NT2/D1 (cell line): ENCODE results near the gene MAML2.

Experiments used
- DNase-seq: peaks from one replicate; pipeline ENCODE4 v3.0.0-alpha.2; 2011; ENCODE audit warnings: low read depth, low spot score
- H3K27me3 ChIP-seq: 2 replicates; pipeline ENCODE4 v1.6.0; 2011; ENCODE audit warnings: mild to moderate bottlenecking; ENCODE audit not compliant: insufficient read length, insufficient read depth
- H3K36me3 ChIP-seq: 2 replicates; pipeline ENCODE4 v1.6.1; 2011; ENCODE audit warnings: mild to moderate bottlenecking, low read length, mixed read lengths; ENCODE audit not compliant: insufficient read depth, insufficient read length
- H3K4me1 ChIP-seq: 2 replicates; pipeline ENCODE4 v1.5.1; 2011; ENCODE audit not compliant: insufficient read depth, insufficient read length
- H3K4me3 ChIP-seq: 2 replicates; pipeline ENCODE4 v1.5.1; 2011; ENCODE audit warnings: low read depth; ENCODE audit not compliant: insufficient read length
- H3K9ac ChIP-seq: 2 replicates; pipeline ENCODE4 v1.6.0; 2011; ENCODE audit warnings: low read depth; ENCODE audit not compliant: insufficient read length
- H3K9me3 ChIP-seq: 2 replicates; pipeline ENCODE4 v1.5.1; 2011; ENCODE audit warnings: mild to moderate bottlenecking, low read length; ENCODE audit not compliant: insufficient read depth
- SUZ12 ChIP-seq: IDR thresholded peaks from 2 replicates; pipeline ENCODE4 v1.6.1; 2011; ENCODE audit not compliant: insufficient read length, insufficient read depth; ENCODE audit errors: extremely low read depth
- YY1 ChIP-seq: IDR thresholded peaks from 2 replicates; pipeline ENCODE4 v1.6.1; 2011; ENCODE audit not compliant: insufficient read length, insufficient read depth
- ZNF274 ChIP-seq: IDR thresholded peaks from 2 replicates; pipeline ENCODE4 v1.6.1; 2011; ENCODE audit warnings: mild to moderate bottlenecking, low read depth, low read length

The MAML2 gene

GRCh38 chr11:96105197-96105895, 237.6 kb downstream of the MAML2 start:
- Histone ChIP-seq H3K27me3 (no peaks in the 10 kb centered on the region), H3K36me3 (no peaks in the 10 kb centered on the region), H3K4me3 (no peak overlapping the region), H3K9ac (no peak overlapping the region), H3K4me1 (no peaks in the 10 kb centered on the region), H3K9me3 (no peaks in the 10 kb centered on the region)
- no peak for DNase-seq
- TF ChIP-seq ZNF274 (no peak), YY1 (no peak), SUZ12 (no peak)

- no peak overlapping the region for H3K9ac ChIP-seq
- TF ChIP-seq YY1 (no peak), SUZ12 (no peak), ZNF274 (no peak)
- H3K27me3 ChIP-seq = no peaks in the 10 kb centered on the region
- no peaks in the 10 kb centered on the region for H3K36me3 ChIP-seq
- no peaks in the 10 kb centered on the region for H3K9me3 ChIP-seq
- no peak overlapping the region for H3K4me3 ChIP-seq
- no peaks in the 10 kb centered on the region for H3K4me1 ChIP-seq
- no peak for DNase-seq
Measured at GRCh38 chr11:96104496-96104895, 238.5 kb downstream of the MAML2 start.

- Histone ChIP-seq H3K4me1 (no peaks in the 10 kb centered on the region), H3K36me3 (no peaks in the 10 kb centered on the region), H3K9me3 (no peaks in the 10 kb centered on the region), H3K9ac (no peak overlapping the region), H3K27me3 (no peaks in the 10 kb centered on the region), H3K4me3 (no peak overlapping the region)
- no peak for DNase-seq
- no peak for TF ChIP-seq SUZ12
- TF ChIP-seq YY1 = no peak
- TF ChIP-seq ZNF274 = no peak
Measured at GRCh38 chr11:96103721-96104120, 239.3 kb downstream of the MAML2 start.

- Histone ChIP-seq H3K36me3 (no peaks in the 10 kb centered on the region), H3K9ac (no peak overlapping the region), H3K9me3 (no peaks in the 10 kb centered on the region), H3K4me1 (no peaks in the 10 kb centered on the region), H3K4me3 (no peak overlapping the region), H3K27me3 (no peaks in the 10 kb centered on the region)
- no peak for TF ChIP-seq YY1
- TF ChIP-seq SUZ12 = no peak
- no peak for TF ChIP-seq ZNF274
- DNase-seq = no peak
Measured at GRCh38 chr11:96103102-96103501, 239.9 kb downstream of the MAML2 start.

GRCh38 chr11:96102664-96103078, 240.3 kb downstream of the MAML2 start:
- DNase-seq = no peak
- H3K4me1 ChIP-seq = no peaks in the 10 kb centered on the region
- TF ChIP-seq ZNF274 (no peak), YY1 (no peak), SUZ12 (no peak)
- no peak overlapping the region for H3K4me3 ChIP-seq
- no peaks in the 10 kb centered on the region for H3K9me3 ChIP-seq
- no peaks in the 10 kb centered on the region for H3K36me3 ChIP-seq
- no peaks in the 10 kb centered on the region for H3K27me3 ChIP-seq
- H3K9ac ChIP-seq = no peak overlapping the region

GRCh38 chr11:96101146-96101545, 241.8 kb downstream of the MAML2 start:
- TF ChIP-seq ZNF274 (no peak), YY1 (no peak), SUZ12 (no peak)
- Histone ChIP-seq H3K4me1 (no peaks in the 10 kb centered on the region), H3K4me3 (no peak overlapping the region), H3K9me3 (no peaks in the 10 kb centered on the region), H3K36me3 (no peaks in the 10 kb centered on the region), H3K9ac (no peak overlapping the region), H3K27me3 (no peaks in the 10 kb centered on the region)
- no peak for DNase-seq

- Histone ChIP-seq H3K9me3 (no peaks in the 10 kb centered on the region), H3K4me3 (no peak overlapping the region), H3K4me1 (no peaks in the 10 kb centered on the region), H3K36me3 (no peaks in the 10 kb centered on the region), H3K9ac (no peak overlapping the region), H3K27me3 (no peaks in the 10 kb centered on the region)
- TF ChIP-seq SUZ12 = no peak
- TF ChIP-seq ZNF274 = no peak
- TF ChIP-seq YY1 = no peak
- no peak for DNase-seq
Measured at GRCh38 chr11:96098511-96099241, 244.3 kb downstream of the MAML2 start.
